Measurements from ENCODE around the gene SMARCD2. TPM values are rescaled to one million over a fixed set of nuclear protein-coding genes. Genes with fewer than 3 reads are reported as not detected.

Gene SMARCD2
- 51.3 to 65.9 TPM (median 61.6 TPM) in 5 replicates for total RNA-seq (2022; extraction: Qiagen RNA extraction)

DNA sequence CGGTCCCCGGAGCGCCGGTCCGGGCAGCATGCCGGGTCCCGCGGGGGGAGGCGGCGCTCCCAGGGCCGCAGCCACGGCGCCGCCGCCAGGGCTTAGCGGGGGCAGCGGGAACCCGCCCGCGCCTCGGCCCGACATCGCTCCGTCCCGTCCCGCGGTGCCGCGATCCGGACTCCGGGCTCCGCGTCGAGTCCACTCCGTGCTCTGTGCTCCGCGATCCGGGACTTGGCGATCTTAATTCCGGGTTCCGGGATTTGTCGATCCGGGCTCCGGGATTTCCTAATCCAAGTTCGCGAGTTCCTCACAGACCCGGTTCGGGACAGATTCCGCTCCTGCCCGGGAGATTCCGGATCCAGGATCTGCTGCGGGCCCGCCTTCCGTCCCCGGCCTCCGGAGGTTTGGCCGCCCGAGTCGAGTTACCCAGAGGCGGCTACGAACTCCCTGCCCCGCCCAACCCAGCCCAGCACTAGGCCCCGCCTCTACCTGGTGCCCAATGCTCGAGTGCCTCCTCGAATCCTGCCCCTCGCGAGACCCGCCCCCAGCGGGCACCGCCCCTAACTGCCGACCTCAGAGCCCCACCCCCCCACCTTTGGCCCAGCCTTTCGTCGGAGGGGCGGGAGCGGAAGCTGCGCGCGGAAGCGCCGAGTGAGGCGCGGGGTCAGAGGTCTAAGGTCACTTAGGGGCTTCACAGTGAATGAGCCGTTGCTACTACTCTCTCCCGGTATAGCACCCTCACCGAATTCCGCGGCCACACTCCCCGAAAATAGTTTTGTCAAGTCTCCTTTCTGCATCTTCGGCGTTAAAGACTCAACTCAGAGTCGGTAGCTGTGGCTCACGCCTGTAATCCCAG, at the start of gene SMARCD2:
Gene SMARCD2, minus strand, starts transcription at position 146 of the 847 bp plus-strand sequence. Its CDS starts 11 bp downstream, at position 135.

DNA sequence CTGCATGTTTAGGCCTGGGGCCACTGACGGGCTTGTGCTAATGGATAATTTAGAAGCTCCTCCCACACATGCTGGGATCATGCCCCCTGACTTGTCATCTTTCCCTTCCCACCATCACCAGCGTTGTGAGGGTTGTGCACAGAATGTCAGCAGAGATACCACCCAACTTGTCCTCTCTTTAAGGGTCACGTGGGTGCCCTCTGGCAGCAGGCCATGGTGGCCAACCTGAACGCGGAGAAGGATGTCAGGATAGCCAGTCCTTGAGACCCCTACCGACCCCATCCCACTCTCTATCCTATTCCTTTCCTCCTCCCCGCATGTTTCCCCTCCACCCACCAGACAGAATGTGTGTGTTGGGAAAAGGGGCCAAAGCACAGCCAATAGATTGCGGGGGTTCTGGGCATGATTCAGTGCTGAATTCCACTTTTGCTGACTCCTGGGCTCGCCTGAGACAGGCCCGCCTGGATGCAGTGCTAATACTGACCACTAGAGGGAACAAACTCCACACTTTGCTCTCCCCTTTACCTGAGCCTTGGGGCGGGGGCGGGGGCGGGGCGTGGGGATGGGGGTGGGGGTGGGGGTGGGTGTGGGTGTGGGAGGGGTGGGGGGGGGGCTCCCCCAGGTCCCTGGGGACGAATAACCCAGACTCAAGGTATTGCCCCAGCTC, 39.6 kb upstream of the SMARCD2 start, which contains the start of gene GH2:
Gene GH2, minus strand, starts transcription at position 10 of the 667 bp plus-strand sequence. CDS start 143 bp downstream, outside the sequence.

DNA sequence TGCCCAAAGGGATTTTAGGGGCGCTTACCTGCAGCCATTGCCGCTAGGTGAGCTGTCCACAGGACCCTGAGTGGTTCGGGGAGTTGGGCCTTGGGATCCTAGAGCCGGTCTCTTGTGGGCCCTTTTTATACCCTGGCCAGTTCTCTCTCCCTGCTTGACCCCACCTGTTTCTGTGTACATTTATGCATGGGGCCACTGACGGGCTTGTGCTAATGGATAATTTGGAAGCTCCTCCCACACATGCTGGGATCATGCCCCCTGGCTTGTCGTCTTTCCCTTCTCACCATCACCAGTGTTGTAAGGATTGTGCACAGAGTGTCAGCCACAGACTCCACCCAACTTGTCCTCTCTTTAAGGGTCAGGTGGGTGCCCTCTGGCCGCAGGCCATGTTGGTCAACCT, 31.1 kb upstream of the SMARCD2 start, which contains the start of gene CSH2:
Gene CSH2, minus strand, starts transcription at position 101 of the 400 bp plus-strand sequence. Its CDS starts 63 bp downstream, at position 38.

DNA sequence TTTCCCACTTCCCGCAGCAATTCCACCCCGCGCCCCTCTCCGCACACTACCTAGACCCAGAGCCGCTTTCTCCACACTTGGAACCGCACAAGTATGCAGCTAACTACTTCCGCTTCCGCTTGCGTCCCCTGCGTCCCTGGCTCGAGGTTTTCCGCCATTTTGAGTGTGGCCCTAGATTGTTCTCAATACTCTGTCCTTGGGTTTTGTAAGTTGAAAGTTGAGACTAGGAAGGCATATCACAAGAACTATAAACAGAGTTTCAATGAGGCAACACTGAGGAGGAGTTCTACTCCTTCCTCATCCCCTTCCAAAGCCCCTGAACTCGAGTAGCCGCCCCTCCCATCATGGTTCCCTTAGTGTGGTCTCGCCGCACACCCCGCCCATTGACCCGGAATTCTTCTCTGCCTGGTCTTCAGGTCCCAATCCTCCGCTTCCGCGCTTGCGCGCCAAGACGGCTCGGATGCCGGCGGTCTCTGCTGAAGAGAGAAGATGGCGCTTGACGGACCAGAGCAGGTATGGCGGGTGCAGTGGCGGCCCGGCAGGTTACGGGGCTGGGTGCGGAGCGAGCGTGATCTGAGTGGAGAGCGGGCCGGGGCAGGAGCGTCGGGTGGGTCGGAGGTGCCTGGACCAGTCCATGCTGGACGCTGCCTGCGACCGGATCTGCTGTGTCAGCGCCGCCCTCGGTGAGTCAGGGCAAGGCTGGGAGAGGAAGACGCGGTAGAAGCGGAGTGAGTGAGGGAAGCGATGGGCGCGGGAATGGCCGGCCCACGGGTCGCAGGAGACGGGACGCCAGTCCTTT, 15.3 kb downstream of the SMARCD2 start, which contains the start of the genes FTSJ3 and PSMC5:
Gene FTSJ3, minus strand, starts transcription at position 662 of the 799 bp plus-strand sequence. CDS start 761 bp downstream, outside the sequence.
Gene PSMC5, plus strand, starts transcription at position 430 of the 799 bp plus-strand sequence. Its CDS starts 60 bp downstream, at position 490.

Other genes starting within 250 kb of the SMARCD2 start
- 55.6 to 57.7 TPM (median 56.5 TPM) in 5 replicates for gene TACO1, start 241.8 kb downstream of the SMARCD2 start, total RNA-seq (2022; extraction: Qiagen RNA extraction)
- gene MAP3K3, start 220.3 kb downstream of the SMARCD2 start, total RNA-seq (2022; extraction: Qiagen RNA extraction): 13.5 to 20.5 TPM (median 18.4 TPM) in 5 replicates
- 8.1 to 11.2 TPM (median 8.9 TPM) in 5 replicates for gene LIMD2, start 142.6 kb downstream of the SMARCD2 start, total RNA-seq (2022; extraction: Qiagen RNA extraction)
- gene STRADA, start 100.9 kb downstream of the SMARCD2 start, total RNA-seq (2022; extraction: Qiagen RNA extraction): 23.1 to 28.9 TPM (median 26.1 TPM) in 5 replicates
- 104 to 121 TPM (median 118 TPM) in 5 replicates for gene CCDC47, start 69.1 kb downstream of the SMARCD2 start, total RNA-seq (2022; extraction: Qiagen RNA extraction)
- gene DDX42, start 68.5 kb downstream of the SMARCD2 start, total RNA-seq (2022; extraction: Qiagen RNA extraction): 102 to 113 TPM (median 102 TPM) in 5 replicates
- gene PSMC5, start 15.3 kb downstream of the SMARCD2 start, total RNA-seq (2022; extraction: Qiagen RNA extraction): 214 to 244 TPM (median 222 TPM) in 5 replicates
- 53.1 to 56.9 TPM (median 53.4 TPM) in 5 replicates for gene FTSJ3, start 15.0 kb downstream of the SMARCD2 start, total RNA-seq (2022; extraction: Qiagen RNA extraction)
- not detected in 5 replicates for gene CSH2, start 31.0 kb upstream of the SMARCD2 start, total RNA-seq (2022; extraction: Qiagen RNA extraction)
- gene GH2, start 39.3 kb upstream of the SMARCD2 start, total RNA-seq (2022; extraction: Qiagen RNA extraction): not detected in 5 replicates
- not detected in 5 replicates for gene CSH1, start 53.9 kb upstream of the SMARCD2 start, total RNA-seq (2022; extraction: Qiagen RNA extraction)
- not detected in 5 replicates for gene CSHL1, start 68.6 kb upstream of the SMARCD2 start, total RNA-seq (2022; extraction: Qiagen RNA extraction)
- gene GH1, start 76.2 kb upstream of the SMARCD2 start, total RNA-seq (2022; extraction: Qiagen RNA extraction): 0.11 TPM in 1 of 5 replicates, not detected in the others
- gene CD79B, start 89.6 kb upstream of the SMARCD2 start, total RNA-seq (2022; extraction: Qiagen RNA extraction): 0.17 TPM in 1 of 5 replicates, not detected in the others
- 0.02 to 0.08 TPM (median 0.07 TPM) in 5 replicates for gene SCN4A, start 130.2 kb upstream of the SMARCD2 start, total RNA-seq (2022; extraction: Qiagen RNA extraction)
- gene PRR29, start 155.7 kb upstream of the SMARCD2 start, total RNA-seq (2022; extraction: Qiagen RNA extraction): 0.31 to 1.2 TPM (median 0.54 TPM) in 5 replicates
- 0.11 TPM in 1 of 5 replicates, not detected in the others for gene ICAM2, start 177.9 kb upstream of the SMARCD2 start, total RNA-seq (2022; extraction: Qiagen RNA extraction)